SK-N-DZ (cell line): ENCODE measurements around the gene PTH2.
"Not testable (repeated sequence)": the region's sequence is repeated elsewhere in the genome, so short reads cannot be mapped to it uniquely, and the experiment has no call there.

Experiments
- DNase-seq: peaks from one replicate; pipeline ENCODE4 v3.0.0-alpha.2; 2015; ENCODE audit warnings: low spot score

The PTH2 gene

DNA sequence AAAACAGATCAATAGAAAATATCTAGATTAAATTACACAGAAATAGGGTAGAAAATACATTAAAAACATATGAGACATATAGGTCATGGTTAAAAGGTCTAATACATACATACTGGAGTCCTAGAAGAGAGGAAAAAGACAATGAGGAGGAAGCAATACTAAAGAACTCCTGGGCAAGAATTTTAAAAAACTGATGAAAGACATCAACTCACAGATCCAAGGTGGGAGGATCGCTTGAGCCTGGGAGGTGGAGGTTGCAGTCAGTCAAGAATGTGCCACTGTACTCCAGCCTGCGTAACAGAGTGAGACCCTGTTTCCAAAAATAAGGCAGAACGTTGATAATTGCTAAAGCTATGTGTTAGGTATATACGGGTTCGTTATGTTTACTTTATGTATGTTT, 40.6 kb downstream of the PTH2 start:
- no peak for DNase-seq

DNA sequence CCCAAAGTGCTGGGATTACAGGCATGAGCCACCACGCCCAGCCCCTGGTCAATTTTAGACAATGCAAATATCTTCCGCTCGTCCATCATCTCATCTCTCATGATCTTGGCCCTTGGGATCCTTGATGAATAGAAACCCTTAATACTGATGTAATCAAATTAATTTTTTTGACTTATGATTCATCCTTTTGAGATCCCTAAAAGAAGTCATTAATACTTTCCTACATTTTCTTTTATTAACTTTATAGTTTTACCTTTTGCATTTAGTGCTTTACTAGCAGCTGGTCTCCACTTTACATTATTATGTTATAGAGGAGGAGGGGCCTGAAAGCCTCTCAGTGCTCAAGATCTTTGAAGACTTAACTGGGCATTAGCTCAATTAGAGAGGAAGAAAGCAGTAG, 42.9 kb downstream of the PTH2 start:
- no peak for DNase-seq

DNA sequence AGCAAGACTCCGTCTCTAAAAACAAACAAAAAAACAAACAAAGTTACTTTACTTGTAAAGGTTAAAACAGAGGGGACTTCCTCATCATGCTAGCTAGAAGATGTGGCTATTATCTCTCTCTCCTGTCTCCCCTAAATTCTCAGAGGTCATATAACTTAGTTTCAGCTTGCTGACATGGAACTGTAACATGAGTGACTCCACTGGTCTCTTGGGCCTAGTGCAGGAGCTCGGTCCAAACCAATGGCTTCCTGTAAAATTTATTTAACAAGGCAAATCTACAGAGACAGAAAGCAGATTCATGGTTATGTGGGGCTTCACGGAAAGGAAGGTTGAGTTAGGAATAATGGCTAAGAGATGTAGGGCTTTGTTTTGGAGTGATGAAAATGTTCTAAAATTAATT, 44.7 kb downstream of the PTH2 start:
- no peak for DNase-seq

DNA sequence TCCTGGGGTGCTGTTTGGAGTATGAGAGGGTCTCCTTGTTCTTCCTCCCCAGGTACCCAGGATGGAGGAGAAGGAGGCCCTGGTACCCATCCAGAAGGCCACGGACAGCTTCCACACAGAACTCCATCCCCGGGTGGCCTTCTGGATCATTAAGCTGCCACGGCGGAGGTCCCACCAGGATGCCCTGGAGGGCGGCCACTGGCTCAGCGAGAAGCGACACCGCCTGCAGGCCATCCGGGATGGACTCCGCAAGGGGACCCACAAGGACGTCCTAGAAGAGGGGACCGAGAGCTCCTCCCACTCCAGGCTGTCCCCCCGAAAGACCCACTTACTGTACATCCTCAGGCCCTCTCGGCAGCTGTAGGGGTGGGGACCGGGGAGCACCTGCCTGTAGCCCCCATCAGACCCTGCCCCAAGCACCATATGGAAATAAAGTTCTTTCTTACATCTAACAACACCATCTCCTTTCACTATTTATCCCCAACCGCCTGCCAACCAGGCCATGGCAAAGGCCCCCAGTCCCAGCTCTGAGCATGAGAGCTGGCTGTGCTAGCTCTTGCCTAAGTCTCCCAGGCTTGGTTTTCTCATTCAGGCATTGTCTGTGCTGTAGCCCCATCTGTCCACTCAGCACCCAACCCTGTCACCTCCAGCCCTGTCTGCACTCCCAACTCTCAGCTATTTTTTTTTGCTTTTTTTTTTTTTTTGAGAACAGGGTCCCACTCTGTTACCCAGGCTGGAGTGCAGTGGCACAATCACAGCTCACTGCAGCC, 48.4 kb downstream of the PTH2 start:
- no peak for DNase-seq

DNA sequence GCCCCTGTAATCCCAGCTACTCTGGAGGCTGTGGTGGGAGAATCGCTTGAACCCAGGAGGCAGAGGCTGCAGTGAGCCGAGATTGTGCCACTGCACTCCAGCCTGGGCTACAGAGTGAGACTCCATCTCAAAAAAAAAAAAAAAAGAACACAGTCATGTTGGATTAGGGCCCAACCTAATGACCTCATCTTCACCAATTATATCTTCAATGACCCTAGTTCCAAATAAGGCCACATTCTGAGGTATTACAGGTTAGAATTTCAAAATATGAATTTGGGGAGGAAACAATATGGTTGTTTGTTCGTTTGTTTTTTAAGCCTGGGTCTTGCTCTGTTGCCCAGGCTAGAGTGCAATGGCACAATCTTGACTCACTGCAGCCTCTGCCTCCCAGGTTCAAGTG, 50.1 kb downstream of the PTH2 start:
- DNase-seq, result not testable (repeated sequence)
